ENCODE measurements around the gene RNF224.

RNF224 gene

DNA sequence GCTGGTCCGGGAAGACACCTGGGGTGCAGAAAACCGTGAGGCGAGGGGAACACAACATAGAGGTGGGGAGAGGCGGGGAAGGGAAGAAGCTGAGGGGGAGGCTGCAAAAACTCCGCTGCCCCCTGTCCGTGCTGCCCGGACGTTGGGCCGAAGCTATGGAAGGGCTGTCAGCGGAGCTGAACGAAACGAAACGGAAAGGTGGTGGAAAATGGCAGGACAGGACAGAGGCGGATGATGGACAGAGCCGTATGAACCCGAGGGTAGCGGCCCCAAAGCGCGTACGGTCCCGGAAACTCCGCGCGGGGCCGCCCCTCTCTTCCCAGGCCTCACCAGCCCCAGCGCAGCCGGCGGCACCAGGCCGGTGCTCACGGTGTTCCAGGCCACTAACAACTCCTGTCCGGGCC, 39.2 kb upstream of the RNF224 start:
- in situ Hi-C loops (cut with HindIII; ENCODE audit: low pct_unique_long_range_greater_than_20kb, low sequenced_read_pairs), result no loop called here
- no peak for TF ChIP-seq JUND (IDR thresholded peaks at IDR 0.05; ENCODE audit: low read depth)

GRCh38 chr9:137188490-137189296, 38.6 kb upstream of the RNF224 start, which contains the start of the genes ANAPC2 and SSNA1:
ANAPC2 (minus strand) TSS chr9:137188560; CDS start chr9:137188532, 28 bp downstream.
SSNA1 (plus strand) TSS chr9:137188676; CDS start chr9:137188727, 51 bp downstream.
- peak; percentile 79 to 98 for DNase-seq (ENCODE audit: low read depth in 1 of 2, low spot score in 1 of 2)
- no peak for TF ChIP-seq JUND (IDR thresholded peaks at IDR 0.05; ENCODE audit: low read depth)
- in situ Hi-C loops (cut with HindIII; ENCODE audit: low pct_unique_long_range_greater_than_20kb, low sequenced_read_pairs), result no loop called here

More for the DNA sequence above, 39.2 kb upstream of the RNF224 start:
- DNase-seq (ENCODE audit: low read depth in 1 of 2, low spot score in 1 of 2), result no peak

DNA sequence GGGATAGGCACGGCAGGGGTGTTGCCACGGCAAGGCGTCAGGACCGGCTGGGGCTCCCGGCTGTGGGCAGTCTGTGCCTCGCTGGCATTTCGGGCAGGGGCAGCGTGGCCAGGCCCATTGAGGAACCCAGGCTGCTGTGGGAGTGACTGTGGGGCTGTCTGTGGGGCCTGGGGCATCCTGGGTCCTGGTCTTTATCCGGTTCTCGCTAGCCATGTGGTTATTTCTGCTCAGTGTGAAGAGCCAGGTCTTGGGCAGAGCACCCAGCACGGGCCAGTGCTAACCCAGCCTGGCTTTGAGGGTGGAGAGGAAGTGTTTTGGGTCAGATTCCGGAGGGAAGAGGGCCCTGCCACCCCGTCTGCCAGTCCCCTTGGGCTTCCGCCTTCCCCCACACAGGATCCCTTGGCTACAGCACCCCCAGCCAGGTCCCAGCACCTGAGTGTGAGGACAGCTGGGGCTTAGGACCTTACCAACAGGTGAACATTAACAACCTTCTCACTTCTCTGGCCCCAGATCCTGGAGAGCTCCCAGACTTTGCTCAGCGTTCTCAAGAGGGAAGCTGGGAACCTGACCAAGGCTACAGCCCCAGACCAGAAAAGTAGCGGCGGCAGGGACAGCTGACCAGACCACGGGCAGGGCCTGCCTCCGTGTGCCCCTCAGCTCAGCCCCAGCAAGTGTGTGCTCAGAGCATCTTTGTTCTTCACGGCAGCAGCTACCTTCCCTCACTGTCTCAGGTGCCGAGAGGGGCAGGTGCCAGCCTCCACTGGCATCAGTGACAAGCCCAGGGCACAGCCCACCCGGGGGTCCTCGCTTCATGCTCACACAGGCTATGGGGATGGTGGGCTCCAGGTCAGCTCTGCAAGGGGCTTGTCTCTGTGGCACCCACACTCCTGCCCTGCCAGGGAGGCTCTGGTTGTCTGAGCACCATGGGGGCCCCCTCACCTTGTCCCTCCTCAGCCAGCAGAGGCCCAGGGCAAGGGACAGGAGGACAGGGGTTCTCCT, 37.7 kb upstream of the RNF224 start:
- in situ Hi-C loops (cut with HindIII; ENCODE audit: low pct_unique_long_range_greater_than_20kb, low sequenced_read_pairs), result no loop called here
- TF ChIP-seq JUND (IDR thresholded peaks at IDR 0.05; ENCODE audit: low read depth), result no peak
- DNase-seq (ENCODE audit: low read depth in 1 of 2, low spot score in 1 of 2), result no peak

DNA sequence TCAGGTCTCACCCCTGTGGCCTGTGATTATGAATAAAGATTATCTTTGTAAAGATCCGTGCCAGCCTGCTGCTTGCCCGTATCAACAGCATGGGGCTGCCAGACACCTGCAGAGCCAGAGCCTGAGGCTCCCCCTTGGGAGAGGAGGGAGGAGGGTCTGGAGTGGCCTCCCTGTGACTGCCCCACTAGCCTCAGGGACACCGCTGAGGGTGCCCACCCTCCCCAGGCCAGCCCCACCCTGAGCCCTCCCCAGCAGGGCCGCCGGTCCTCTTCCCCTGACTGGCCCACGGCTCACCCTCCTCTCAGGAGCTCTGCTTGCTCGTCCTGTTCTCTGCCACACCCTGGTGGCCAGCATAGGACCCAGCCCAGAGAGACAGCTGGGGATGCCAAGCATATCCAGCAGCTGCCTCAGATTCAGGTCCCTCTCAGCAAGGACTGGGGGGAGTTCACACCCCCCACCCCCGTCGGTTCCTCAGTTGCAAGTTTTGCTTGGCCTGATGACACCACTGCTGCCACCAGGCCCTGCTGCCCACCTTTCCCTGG, 36.9 kb upstream of the RNF224 start:
- DNase-seq (ENCODE audit: low read depth in 1 of 2, low spot score in 1 of 2), result peak in 1 of 2 experiments; percentile 82
- in situ Hi-C loops (cut with HindIII; ENCODE audit: low pct_unique_long_range_greater_than_20kb, low sequenced_read_pairs), result no loop called here
- TF ChIP-seq JUND (IDR thresholded peaks at IDR 0.05; ENCODE audit: low read depth), result no peak

- TF ChIP-seq JUND (IDR thresholded peaks at IDR 0.05; ENCODE audit: low read depth), result no peak
- in situ Hi-C loops (cut with HindIII; ENCODE audit: low pct_unique_long_range_greater_than_20kb, low sequenced_read_pairs), result no loop called here
- no peak for DNase-seq (ENCODE audit: low read depth in 1 of 2, low spot score in 1 of 2)
These were observed 36.1 kb upstream of the RNF224 start for GRCh38 chr9:137191245-137191644.

DNA sequence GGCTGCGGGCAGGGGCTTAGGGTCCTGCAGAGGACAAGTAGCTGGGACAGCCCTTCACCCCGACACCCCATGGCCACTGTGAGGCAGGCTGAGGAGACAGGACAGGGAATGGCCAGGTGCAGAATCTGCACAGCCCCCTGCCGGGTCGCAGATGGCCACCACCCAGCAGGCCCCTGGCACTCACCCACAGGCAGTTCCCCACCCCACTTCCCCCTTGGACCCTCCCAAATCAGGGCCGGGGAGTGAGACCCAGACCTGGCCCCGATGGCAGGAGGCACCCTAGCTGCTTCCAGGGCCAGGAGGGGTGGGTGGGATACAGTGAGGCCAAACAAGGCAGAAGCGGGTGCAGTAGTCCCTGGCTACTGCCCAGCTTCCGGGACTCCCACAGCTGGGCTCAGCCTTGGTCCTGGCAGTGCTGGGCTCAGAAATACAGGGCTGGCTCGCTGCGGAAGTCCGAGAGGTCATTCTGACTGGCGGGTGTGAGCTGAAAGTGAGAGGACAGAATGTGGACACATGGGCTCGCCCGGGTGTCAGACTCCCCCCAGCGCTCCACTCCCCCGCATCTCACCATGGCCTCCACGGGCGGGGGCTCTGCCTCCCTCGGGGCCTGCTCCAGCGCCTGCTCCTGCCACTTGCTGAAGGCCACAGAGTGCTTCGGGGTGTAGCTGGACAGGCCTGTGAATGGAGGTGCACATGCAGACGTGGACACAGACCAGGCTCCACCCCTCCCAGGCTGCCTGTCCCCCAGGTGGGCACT, 35.4 kb upstream of the RNF224 start:
- no peak for TF ChIP-seq JUND (IDR thresholded peaks at IDR 0.05; ENCODE audit: low read depth)
- no peak for DNase-seq (ENCODE audit: low read depth in 1 of 2, low spot score in 1 of 2)
- in situ Hi-C loops (cut with HindIII; ENCODE audit: low pct_unique_long_range_greater_than_20kb, low sequenced_read_pairs), result no loop called here

DNA sequence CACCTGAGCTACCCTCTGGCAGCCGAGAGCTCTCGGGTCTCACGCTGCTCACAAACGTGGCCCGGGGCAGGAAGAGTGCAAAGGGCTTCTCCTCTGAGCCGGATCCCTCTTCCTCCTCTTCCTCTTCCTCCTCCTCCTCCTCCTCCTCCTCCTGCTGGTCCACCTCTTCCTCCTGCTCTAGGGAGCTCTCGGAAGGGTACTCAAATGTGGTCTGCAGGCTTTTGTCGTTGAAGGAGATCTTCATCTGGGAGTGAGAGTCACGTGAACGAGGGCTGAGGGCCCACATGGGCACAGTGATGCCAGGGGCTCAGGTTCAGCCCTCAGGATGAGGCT, 34.9 kb upstream of the RNF224 start:
- in situ Hi-C loops (cut with HindIII; ENCODE audit: low pct_unique_long_range_greater_than_20kb, low sequenced_read_pairs), result no loop called here
- TF ChIP-seq JUND (IDR thresholded peaks at IDR 0.05; ENCODE audit: low read depth), result no peak
- no peak for DNase-seq (ENCODE audit: low read depth in 1 of 2, low spot score in 1 of 2)

DNA sequence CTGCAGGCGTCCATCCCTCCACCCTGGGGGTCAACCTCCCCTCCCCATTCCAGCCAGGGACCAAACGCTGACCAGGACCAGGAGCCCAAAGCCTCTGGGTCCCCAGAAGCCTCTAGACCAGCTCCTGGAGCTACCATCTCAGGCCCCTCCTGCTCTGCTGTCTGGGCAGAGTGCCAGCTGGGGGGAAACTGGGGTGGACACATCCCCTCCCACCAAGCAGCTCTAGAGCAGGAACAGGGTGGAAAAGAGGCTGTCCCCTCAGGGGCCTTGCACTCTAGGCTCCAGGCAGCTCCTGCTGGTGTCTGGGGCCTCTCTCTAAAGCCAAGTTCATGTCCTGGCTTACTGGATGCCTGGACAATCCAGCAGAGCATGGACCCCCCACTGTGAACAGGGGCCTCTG, 34.4 kb upstream of the RNF224 start:
- no peak for DNase-seq (ENCODE audit: low read depth in 1 of 2, low spot score in 1 of 2)
- TF ChIP-seq JUND (IDR thresholded peaks at IDR 0.05; ENCODE audit: low read depth), result no peak
- in situ Hi-C loops (cut with HindIII; ENCODE audit: low pct_unique_long_range_greater_than_20kb, low sequenced_read_pairs), result no loop called here

DNA sequence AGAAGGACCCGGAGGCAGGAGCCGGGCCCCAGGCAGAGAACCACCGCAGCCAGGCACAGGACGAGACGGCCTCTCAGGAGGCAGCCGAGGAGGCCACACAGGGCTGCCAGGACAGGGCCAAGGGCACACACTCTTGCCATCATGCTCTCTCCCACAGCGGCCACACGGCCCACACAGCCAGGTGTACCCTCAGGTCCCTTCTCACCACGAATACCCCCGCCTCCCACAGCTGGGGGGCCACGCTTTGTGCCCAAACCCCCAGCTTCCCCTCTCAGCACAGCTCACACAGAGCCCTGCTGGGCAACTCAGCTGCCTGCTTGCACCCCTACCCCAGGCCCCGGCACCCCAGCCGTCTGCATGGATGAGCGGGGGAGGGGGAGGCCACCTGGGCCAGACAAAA, 33.5 kb upstream of the RNF224 start:
- in situ Hi-C loops (cut with HindIII; ENCODE audit: low pct_unique_long_range_greater_than_20kb, low sequenced_read_pairs), result no loop called here
- DNase-seq (ENCODE audit: low read depth in 1 of 2, low spot score in 1 of 2), result no peak
- TF ChIP-seq JUND (IDR thresholded peaks at IDR 0.05; ENCODE audit: low read depth), result no peak

- TF ChIP-seq JUND (IDR thresholded peaks at IDR 0.05; ENCODE audit: low read depth), result no peak
- in situ Hi-C loops (cut with HindIII; ENCODE audit: low pct_unique_long_range_greater_than_20kb, low sequenced_read_pairs), result no loop called here
- DNase-seq (ENCODE audit: low read depth in 1 of 2, low spot score in 1 of 2), result no peak
These were observed 32.9 kb upstream of the RNF224 start for GRCh38 chr9:137194388-137194787.

GRCh38 chr9:137194909-137195308, 32.4 kb upstream of the RNF224 start:
- no peak for TF ChIP-seq JUND (IDR thresholded peaks at IDR 0.05; ENCODE audit: low read depth)
- peak in 1 of 2 experiments; percentile 77 for DNase-seq (ENCODE audit: low read depth in 1 of 2, low spot score in 1 of 2)
- in situ Hi-C loops (cut with HindIII; ENCODE audit: low pct_unique_long_range_greater_than_20kb, low sequenced_read_pairs), result no loop called here
